Measurements from ENCODE around the gene FAXC.
"Not testable (repeated sequence)": the region's sequence is repeated elsewhere in the genome, so short reads cannot be mapped to it uniquely, and the experiment has no call there.

The FAXC gene

GRCh38 chr6:99341862-99342455 is 7.5 kb downstream of the FAXC start:
- DNase-seq (ENCODE audit: low read depth), result no peak

GRCh38 chr6:99338188-99338587 is 11.3 kb downstream of the FAXC start:
- no peak for DNase-seq (ENCODE audit: low read depth)

DNA sequence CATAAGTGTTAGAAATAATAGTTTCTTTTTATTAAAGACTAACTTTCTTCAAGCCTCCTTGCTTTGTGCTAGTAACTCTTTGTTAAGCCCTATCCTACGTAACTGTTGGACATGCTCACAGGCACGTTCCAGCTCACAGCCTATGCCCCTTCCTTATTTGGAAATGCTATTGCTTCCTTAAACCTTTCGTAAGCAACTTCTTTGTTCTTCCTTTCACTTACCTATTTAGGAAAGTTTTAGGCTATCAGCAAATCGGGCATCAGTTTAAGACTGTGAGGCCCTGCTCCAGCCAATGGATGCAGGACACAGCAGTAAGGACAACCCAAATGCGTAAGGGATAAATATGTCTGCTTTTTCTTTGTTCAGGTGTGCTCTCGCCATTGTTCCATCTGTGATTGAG is 14.2 kb downstream of the FAXC start:
- DNase-seq (ENCODE audit: low read depth), result not testable (repeated sequence)

DNA sequence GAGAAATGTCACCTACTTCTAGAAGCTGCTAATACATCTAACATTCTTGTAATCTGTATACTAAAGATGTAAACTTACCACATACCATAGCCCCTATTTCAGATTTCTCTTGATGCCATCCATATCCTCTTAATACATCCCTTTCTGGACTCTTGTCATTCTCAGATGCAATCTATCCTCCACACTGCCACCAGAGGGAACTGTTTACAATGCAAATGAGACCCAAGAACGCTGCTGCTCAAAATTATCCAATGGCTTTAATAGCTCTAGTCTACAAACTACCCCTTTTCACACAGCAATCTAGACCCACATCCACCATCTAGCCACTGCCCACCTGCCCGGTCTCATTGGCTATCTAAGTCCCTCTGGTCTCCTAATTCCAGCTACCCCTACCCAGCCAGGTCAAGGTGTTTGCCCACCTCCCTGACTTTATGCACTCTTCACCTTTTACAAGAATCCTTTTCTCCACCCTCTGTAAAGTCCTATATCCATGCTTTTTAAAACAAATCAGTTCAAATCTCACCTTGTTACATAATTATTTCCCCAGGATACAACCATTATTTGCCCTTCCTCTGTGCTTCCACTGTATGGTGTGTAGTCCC is 14.8 kb downstream of the FAXC start:
- peak; percentile 67 for DNase-seq (ENCODE audit: low read depth)

DNA sequence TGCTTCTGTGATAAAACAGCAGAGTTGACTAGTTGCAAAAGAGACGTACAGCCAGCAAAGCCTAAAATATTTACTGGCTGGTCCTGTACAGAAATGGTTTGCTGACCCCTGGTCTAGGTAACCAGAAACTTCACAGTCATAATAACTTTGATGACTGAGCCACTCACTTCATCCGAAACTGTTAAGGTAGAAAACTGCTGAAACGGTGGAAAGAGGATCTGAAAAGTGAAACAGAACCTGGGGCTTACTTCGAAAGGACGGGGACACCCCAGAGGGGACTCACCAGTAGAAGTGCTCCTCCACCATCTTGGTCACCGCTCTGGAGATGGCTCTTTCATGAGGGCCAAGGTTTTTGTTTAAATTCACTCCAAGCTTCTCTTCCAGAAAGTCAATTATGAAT is 16.4 kb downstream of the FAXC start:
- DNase-seq (ENCODE audit: low read depth), result no peak

DNA sequence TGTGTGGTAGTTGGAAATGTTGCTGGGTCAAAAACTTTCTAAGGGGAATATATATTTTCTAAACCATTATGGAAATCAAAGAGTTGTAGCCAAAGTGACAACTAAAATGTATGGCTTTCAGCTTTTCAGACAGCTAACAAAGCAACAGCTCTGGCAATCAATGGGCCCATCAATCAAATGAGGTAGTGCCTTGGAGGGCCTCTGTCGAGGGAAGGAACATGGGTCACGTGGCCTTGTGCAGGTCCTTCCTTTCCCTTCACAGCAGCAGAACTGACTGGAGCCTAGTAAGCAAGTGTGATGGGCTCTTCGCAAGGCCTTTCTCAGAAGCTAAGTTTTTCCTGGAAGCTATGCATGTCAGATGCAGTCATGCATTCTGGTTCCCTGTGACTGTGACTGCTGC is 17.9 kb downstream of the FAXC start:
- no peak for DNase-seq (ENCODE audit: low read depth)

GRCh38 chr6:99330159-99330558 is 19.3 kb downstream of the FAXC start:
- DNase-seq (ENCODE audit: low read depth), result peak; percentile 76

DNA sequence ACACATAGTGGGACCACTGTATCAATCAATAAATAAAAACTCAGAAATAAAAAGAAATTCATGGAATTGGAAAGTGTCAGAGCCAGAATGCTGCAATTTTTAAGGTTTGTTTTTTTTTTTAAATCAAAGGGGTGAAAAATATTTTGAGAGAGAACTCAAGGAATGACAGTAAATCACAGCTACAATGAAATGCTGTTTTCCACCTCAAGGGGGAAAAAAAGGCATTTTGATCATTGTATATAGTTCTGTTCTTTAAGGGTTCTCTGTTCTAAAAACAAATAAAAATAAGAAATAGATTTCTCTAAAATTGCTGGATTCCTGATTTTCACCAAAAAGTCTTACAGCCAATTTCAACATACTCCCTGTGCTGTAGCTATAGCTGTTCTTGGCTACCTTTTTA is 24.5 kb downstream of the FAXC start:
- no peak for DNase-seq (ENCODE audit: low read depth)

DNA sequence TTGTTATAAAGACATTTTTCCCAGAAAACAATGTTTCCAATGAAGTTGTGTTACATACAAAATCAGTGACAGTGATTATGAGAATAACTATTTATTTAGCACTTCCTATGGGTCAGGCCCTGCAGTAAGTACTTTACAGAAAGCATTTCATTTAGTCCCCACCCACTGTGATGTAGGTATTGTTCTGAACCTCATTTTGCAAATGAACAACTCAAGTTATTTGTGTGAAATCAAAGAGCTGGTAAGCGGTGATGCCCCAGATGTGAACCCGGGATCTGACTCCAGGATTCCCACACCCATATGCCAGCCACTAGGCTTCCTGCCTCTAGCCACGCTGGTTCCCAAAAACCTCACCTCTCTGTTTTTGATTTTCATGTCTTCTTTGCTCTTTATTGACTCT is 30.9 kb downstream of the FAXC start:
- DNase-seq (ENCODE audit: low read depth), result no peak

DNA sequence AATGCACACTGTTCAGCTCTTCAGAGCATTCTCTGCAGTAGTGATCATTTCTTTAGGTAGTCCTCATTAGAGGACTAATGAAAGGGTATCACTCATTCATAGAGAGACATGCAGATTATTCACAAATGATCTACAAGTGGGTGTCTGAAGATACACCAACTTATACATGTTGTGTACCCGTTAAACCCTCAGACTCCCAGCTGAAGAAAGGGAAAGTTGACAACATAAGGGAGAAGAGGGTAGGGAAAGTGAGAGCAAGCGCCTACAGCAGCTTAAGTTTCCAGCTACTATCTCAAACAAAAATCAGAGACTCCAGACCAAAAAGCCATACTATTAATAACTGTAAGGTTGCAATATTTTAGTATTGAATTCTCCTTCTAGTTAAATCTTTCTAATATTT is 37.1 kb downstream of the FAXC start:
- DNase-seq (ENCODE audit: low read depth), result no peak

GRCh38 chr6:99310553-99310952 is 38.9 kb downstream of the FAXC start:
- no peak for DNase-seq (ENCODE audit: low read depth)

DNA sequence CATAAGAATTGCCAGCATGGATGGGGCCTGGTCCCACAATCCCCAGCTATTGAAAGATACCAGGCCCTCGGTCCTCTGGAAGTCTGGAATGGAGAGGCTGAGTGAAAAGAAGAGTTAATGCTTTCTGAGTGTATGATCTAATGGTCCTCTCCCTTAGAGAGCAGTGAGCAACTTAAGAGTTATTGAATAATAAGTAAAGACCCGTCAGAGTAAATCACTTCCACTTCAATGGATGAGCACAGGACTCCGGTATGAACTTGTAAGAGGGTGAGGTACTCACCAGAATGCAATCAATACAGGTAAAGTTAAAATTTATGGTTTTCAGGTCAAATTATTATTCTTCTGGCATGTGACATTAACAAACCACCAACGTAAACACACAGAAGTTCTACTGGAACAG is 39.9 kb downstream of the FAXC start:
- no peak for DNase-seq (ENCODE audit: low read depth)

- no peak for DNase-seq (ENCODE audit: low read depth)
These were observed 40.7 kb downstream of the FAXC start for GRCh38 chr6:99308788-99309187.

DNA sequence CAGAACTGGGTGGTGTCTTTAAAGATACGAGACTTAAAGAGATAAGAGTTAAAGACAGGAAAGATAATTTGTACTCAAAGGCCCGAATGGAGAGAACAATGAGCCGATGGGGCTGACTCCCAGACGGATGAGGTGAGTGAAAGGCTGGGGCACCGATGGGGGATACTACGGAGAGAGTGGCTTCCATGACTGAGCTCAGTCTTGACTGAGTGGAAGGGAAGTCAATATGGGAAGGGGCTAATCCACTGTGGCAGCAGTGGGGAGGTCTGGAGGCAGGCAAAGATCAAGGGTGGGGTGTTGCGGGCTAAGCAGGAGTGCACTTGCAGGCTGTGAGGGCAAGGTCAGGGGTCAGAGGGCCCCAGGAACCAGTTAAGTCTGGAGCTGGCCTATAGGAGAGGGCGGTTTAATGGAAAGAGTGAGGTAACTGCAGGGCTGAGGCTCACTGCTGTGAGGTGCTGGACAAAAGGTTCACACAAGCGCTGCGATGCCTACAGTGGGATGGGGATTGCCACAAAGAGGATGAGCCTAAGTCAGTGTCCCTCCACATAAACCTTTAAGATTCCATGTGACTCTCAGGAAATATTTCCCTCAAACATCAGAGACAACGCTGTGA is 42.1 kb downstream of the FAXC start:
- no peak for DNase-seq (ENCODE audit: low read depth)

DNA sequence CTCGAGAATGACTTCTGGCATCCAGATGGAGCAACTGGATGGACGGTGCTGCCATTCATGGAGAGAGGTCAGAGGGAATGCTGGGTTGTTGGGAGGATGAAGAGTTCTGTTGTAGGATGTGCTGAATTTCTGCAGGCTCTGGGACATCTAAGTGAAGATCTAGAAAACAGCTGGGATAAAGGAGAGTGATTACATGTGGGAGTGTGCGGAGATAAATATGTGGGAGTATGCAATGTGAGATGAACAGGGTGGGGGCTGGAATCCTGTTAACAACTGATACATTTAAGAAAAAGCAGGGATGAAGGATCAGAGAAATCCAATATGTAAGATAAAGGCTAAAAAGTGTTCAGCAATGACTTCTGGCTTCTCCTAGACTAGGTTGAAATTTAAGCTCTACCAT is 43.1 kb downstream of the FAXC start:
- DNase-seq (ENCODE audit: low read depth), result no peak

DNA sequence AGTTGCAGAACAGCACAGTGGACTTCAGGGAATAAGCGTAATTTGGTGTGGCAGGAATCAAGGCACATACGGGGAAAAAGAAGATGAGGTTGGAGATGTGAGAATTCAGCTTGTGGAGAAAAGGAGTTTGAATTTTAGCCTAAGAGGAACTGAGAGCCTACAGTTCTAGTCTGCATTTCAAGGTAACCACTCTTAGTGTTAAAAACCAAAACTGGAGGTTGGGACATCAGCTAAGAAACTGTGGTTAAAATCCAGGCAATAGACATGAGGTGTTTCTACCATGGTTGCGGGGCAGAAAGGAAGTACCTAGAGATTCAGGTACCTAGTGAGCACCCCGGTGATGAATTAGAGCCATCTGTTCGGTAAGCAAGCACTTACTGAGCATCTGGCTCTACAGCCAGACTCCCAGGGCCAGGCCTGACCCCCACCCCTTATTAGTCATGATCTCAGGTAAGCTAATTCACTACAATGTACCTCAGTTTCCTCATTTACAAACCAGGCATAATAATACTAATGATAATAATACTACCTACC is 44.4 kb downstream of the FAXC start:
- no peak for DNase-seq (ENCODE audit: low read depth)

- peak; percentile 6 for DNase-seq (ENCODE audit: low read depth)
These were observed 52.1 kb downstream of the FAXC start for GRCh38 chr6:99297415-99297814.

- DNase-seq (ENCODE audit: low read depth), result no peak
These were observed 52.5 kb downstream of the FAXC start for GRCh38 chr6:99297006-99297405.

- no peak for DNase-seq (ENCODE audit: low read depth)
These were observed 53.2 kb downstream of the FAXC start for GRCh38 chr6:99296261-99296660.

GRCh38 chr6:99295276-99295675 is 54.2 kb downstream of the FAXC start:
- DNase-seq (ENCODE audit: low read depth), result no peak

DNA sequence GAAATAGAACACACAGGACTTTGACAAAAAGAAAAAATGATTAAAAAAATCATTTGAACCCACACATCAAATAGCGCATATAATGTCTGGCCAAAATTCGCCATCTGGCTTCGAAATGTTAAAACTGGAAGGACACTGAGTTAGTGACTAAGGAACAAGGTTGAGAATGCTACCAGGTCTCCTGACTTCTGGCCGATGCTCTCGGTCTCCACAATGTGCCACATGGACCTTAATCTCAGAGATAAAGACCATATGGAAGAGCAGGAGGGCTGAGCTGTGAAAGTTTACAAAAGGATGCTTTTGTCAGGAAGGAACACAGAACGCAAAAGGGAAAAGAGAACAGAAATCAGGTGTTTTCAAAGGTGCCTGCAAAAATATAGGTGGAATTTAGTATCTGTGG is 54.7 kb downstream of the FAXC start:
- DNase-seq (ENCODE audit: low read depth), result no peak

DNA sequence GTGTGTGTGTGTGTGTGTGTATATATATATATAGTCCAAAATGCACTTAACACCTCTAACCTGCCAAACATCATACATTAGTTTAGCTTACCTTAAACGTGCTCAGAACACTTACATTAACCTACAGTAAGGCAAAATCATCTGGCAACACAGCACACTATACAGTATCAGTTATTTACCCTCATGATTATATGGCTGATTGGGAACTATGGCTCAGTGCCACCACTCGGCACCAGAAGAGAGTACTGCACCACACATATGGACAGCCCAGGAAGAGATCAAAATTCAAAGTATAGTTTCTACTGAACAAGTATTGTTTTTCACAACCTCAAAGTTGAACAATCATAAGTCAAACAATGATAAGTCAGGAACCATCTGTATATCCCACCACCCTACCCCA is 59.8 kb downstream of the FAXC start:
- DNase-seq (ENCODE audit: low read depth), result no peak

- no peak for DNase-seq (ENCODE audit: low read depth)
These were observed 60.8 kb downstream of the FAXC start for GRCh38 chr6:99288668-99289067.

DNA sequence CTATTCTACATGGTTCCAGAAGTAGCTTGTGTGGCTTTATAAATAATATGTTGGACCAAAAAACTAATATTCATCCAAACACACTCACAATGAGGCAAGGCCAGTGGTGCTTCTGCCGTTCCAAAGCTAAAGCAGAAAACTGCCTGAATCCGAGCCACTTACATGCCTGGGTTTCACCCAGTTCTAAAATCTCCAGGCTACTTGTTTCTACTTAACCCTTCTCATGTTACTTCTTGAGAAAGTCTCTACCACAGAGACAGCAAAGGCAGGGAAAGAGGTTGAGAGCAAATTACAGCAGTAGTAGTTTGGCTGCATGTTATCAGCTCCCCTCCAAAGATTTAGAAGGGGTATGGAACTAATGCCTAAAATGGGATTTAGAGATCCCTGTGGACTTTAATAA is 62.0 kb downstream of the FAXC start:
- DNase-seq (ENCODE audit: low read depth), result no peak
